Esophagus muscularis mucosa (tissue), 4 donors: ENCODE measurements around the gene MAPK8IP2. TPM values are rescaled to one million over a fixed set of nuclear protein-coding genes. Genes with fewer than 3 reads are reported as not detected.

ENCODE experiments used
- DNase-seq: peaks from one replicate; pipeline ENCODE4 v3.0.0-alpha.2; 2017; ENCODE audit errors: extremely low spot score
- H3K27ac ChIP-seq, 4 donors: fragments of 200-600 bp; sonication (generic); replicated peaks in 1 of 4; 1 replicate in 3 of 4; 2 replicates in 1 of 4; pipeline ENCODE4 v1.5.1; 2016 to 2019; ENCODE audit warnings: mild to moderate bottlenecking in 1 of 4
- H3K27me3 ChIP-seq, 4 donors: fragments of 200-600 bp; sonication (generic); one replicate each; pipeline versions ENCODE4 v1.5.1 to v1.6.0; 2016 to 2019
- H3K36me3 ChIP-seq, 4 donors: fragments of 200-600 bp; sonication (generic); one replicate each; pipeline ENCODE4 v1.5.1; 2016 to 2019
- H3K4me1 ChIP-seq, 4 donors: fragments of 200-600 bp; sonication (generic); one replicate each; pipeline ENCODE4 v1.5.1; 2016 to 2019
- H3K4me3 ChIP-seq, 4 donors: fragments of 200-600 bp; sonication (generic); 1 replicate in 2 of 4; 2 replicates in 2 of 4; pipeline ENCODE4 v1.5.1; 2016 to 2019; ENCODE audit warnings: mild to moderate bottlenecking in 4 of 4, moderate library complexity in 1 of 4
- H3K9me3 ChIP-seq, 4 donors: fragments of 200-600 bp; sonication (generic); 1 replicate in 3 of 4; 2 replicates in 1 of 4; pipeline ENCODE4 v1.5.1; 2016 to 2019
- CTCF ChIP-seq, 3 experiments: fragments of 200-600 bp in 2 of 3; fragments of 450-650 bp in 1 of 3; sonication (generic) in 2 of 3; IDR thresholded peaks; one replicate each; pipeline ENCODE4 v1.5.1; 2017 to 2019; ENCODE audit warnings: antibody characterized with exemption in 3 of 3, mild to moderate bottlenecking in 2 of 3, moderate library complexity in 1 of 3
- EP300 ChIP-seq: sonication (generic); formaldehyde crosslinking; IDR thresholded peaks from one replicate; pipeline ENCODE4 v1.6.1; 2017; ENCODE audit warnings: antibody characterized with exemption
- POLR2A ChIP-seq: fragments of 450-650 bp; IDR thresholded peaks from one replicate; pipeline ENCODE4 v1.6.1; 2017; ENCODE audit warnings: antibody characterized with exemption, moderate library complexity, mild to moderate bottlenecking, low read depth
- POLR2AphosphoS5 ChIP-seq, 2 donors: sonication (generic); formaldehyde crosslinking; IDR thresholded peaks; one replicate each; pipeline ENCODE4 v1.6.1; 2017; ENCODE audit warnings: antibody characterized with exemption in 2 of 2
- WGBS: methylation state at CpG from one replicate; pipeline ENCODE4 v1.1.5; 2018; 5-methylcytosine and 5-hydroxymethylcytosine counted together
- intact Hi-C: fragments of 100-400 bp; cut with DNase I; formaldehyde crosslinking; loops from one replicate; pipeline ENCODE4 v1.15.1; 2023
- total RNA-seq, 4 donors: library from RNA; depleted of rRNA; stranded (reverse); fragments of >200 nt; gene quantifications; one replicate each; pipeline versions ENCODE4 v1.1.0 to v1.2.1, GENCODE V29; 2016

The MAPK8IP2 gene
- total RNA-seq, 4 donors from 2014 or later: 1.2 to 4.2 (median 3.4) TPM

GRCh38 chr22:50601669-50602337 is 1.2 kb downstream of the MAPK8IP2 start:
- no peak for DNase-seq
- Histone ChIP-seq H3K4me1 (peaks cover 9 to 30% (median 20%) of the 10 kb centered on the region in 4 donors), H3K27me3 (peaks cover 0 to 97% (median 18%) of the 10 kb centered on the region in 4 donors), H3K4me3 (peak overlapping the region in 1 of 4 donors; percentile 55), H3K9me3 (no peaks in the 10 kb centered on the region), H3K36me3 (peaks cover 0 to 3% (median 0%) of the 10 kb centered on the region in 4 donors), H3K27ac (no peak overlapping the region)
- WGBS: 67% methylated on average over 12 of the region's 12 CpGs
- no peak for TF ChIP-seq CTCF (IDR thresholded peaks at IDR 0.05)
- no peak for TF ChIP-seq EP300
- TF ChIP-seq POLR2AphosphoS5 (IDR thresholded peaks at IDR 0.05): no peak
- TF ChIP-seq POLR2A: no peak
- intact Hi-C loops: no loop called here

GRCh38 chr22:50602338-50602700 is 1.7 kb downstream of the MAPK8IP2 start:
- WGBS: 37% methylated on average over 2 of the region's 2 CpGs
- H3K4me1 ChIP-seq: peaks cover 9 to 30% (median 20%) of the 10 kb centered on the region in 4 donors
- intact Hi-C loops: no loop called here

GRCh38 chr22:50603511-50604255 is 3.1 kb downstream of the MAPK8IP2 start:
- Histone ChIP-seq H3K27ac (no peak overlapping the region), H3K27me3 (peaks cover 0 to 94% (median 18%) of the 10 kb centered on the region in 4 donors), H3K4me1 (peaks cover 9 to 30% (median 20%) of the 10 kb centered on the region in 4 donors), H3K4me3 (no peak overlapping the region), H3K9me3 (no peaks in the 10 kb centered on the region), H3K36me3 (no peaks in the 10 kb centered on the region)
- WGBS: 0% methylated on average over 5 of the region's 70 CpGs
- TF ChIP-seq EP300: no peak
- TF ChIP-seq POLR2AphosphoS5 (IDR thresholded peaks at IDR 0.05): no peak
- TF ChIP-seq POLR2A: no peak
- no peak for TF ChIP-seq CTCF (IDR thresholded peaks at IDR 0.05)
- no peak for DNase-seq
- intact Hi-C loops: no loop called here

More at GRCh38 chr22:50602338-50602700, 1.7 kb downstream of the MAPK8IP2 start:
- no peak for DNase-seq
- H3K27ac ChIP-seq: no peak overlapping the region
- H3K4me3 ChIP-seq: no peak overlapping the region
- H3K36me3 ChIP-seq: no peaks in the 10 kb centered on the region
- H3K9me3 ChIP-seq: no peaks in the 10 kb centered on the region
- no peak for TF ChIP-seq POLR2AphosphoS5 (IDR thresholded peaks at IDR 0.05)
- no peak for TF ChIP-seq CTCF (IDR thresholded peaks at IDR 0.05)
- no peak for TF ChIP-seq EP300
- no peak for TF ChIP-seq POLR2A
- peaks cover 0 to 97% (median 18%) of the 10 kb centered on the region in 4 donors for H3K27me3 ChIP-seq

- H3K36me3 ChIP-seq: no peaks in the 10 kb centered on the region
- no peak overlapping the region for H3K27ac ChIP-seq
- H3K4me1 ChIP-seq: peaks cover 9 to 30% (median 20%) of the 10 kb centered on the region in 4 donors
- intact Hi-C loops: no loop called here
- H3K9me3 ChIP-seq: no peaks in the 10 kb centered on the region
- H3K4me3 ChIP-seq: no peak overlapping the region
- DNase-seq: no peak
- TF ChIP-seq CTCF (IDR thresholded peaks at IDR 0.05) (no peak), POLR2AphosphoS5 (IDR thresholded peaks at IDR 0.05) (no peak), POLR2A (no peak), EP300 (no peak)
- H3K27me3 ChIP-seq: peaks cover 0 to 94% (median 17%) of the 10 kb centered on the region in 4 donors
- 73% methylated on average over 46 of the region's 103 CpGs for WGBS
Observed at GRCh38 chr22:50604256-50605001, 3.8 kb downstream of the MAPK8IP2 start.
